NT2/D1 (cell line): ENCODE results near the gene LIN7C.

Experiments used
- SUZ12 ChIP-seq: IDR thresholded peaks from 2 replicates; pipeline ENCODE4 v1.6.1; 2011; ENCODE audit not compliant: insufficient read length, insufficient read depth; ENCODE audit errors: extremely low read depth
- YY1 ChIP-seq: IDR thresholded peaks from 2 replicates; pipeline ENCODE4 v1.6.1; 2011; ENCODE audit not compliant: insufficient read length, insufficient read depth
- ZNF274 ChIP-seq: IDR thresholded peaks from 2 replicates; pipeline ENCODE4 v1.6.1; 2011; ENCODE audit warnings: mild to moderate bottlenecking, low read depth, low read length

DNA sequence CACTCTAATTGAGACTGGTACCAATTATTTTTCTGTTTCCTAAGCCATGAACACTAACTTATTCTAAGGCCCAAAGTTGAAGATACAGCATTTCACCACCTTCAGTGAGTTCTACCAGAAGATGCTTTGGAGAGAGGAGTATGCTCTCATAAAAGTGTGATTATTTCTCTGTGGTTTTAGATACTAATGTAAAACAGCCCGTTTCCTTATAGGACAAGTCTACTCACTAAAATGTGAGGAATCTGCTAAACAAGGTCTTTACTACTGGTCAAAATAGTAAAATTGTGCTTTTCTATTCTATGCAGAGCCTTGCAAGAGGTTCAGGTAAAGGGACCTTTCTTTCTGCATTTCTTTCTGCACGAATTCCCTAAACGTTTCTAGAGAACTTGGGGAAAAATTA is 36.4 kb downstream of the LIN7C start:
- TF ChIP-seq SUZ12 (no peak), YY1 (no peak), ZNF274 (no peak)
